Spinal cord (tissue), 10 donors: ENCODE measurements around the gene SHMT2. TPM values are rescaled to one million over a fixed set of nuclear protein-coding genes. Genes with fewer than 3 reads are reported as not detected.

ENCODE experiments used
- DNase-seq, 6 donors: peaks; one replicate each; pipeline versions ENCODE4 v3.0.0 to v3.0.0-alpha.2; 2013 to 2015; ENCODE audit warnings: low spot score in 6 of 6, low read depth in 4 of 6
- H3K27ac ChIP-seq: one replicate; pipeline ENCODE4 v1.5.1; 2013; ENCODE audit warnings: low read depth, low read length, control low read depth
- H3K27me3 ChIP-seq: one replicate; pipeline ENCODE4 v1.6.1; 2013; ENCODE audit warnings: low read length; ENCODE audit not compliant: control insufficient read depth, insufficient read depth
- H3K36me3 ChIP-seq: one replicate; pipeline ENCODE4 v1.6.1; 2013; ENCODE audit warnings: low read length; ENCODE audit not compliant: control insufficient read depth, insufficient read depth
- H3K4me1 ChIP-seq: one replicate; pipeline ENCODE4 v1.6.1; 2013; ENCODE audit warnings: low read length; ENCODE audit not compliant: control insufficient read depth, insufficient read depth
- H3K4me3 ChIP-seq: one replicate; pipeline ENCODE4 v1.5.1; 2013; ENCODE audit warnings: low read depth, low read length, control low read depth
- H3K9me3 ChIP-seq: one replicate; pipeline ENCODE4 v1.6.1; 2013; ENCODE audit warnings: low read length; ENCODE audit not compliant: control insufficient read depth, insufficient read depth
- WGBS: methylation state at CpG from one replicate; pipeline ENCODE4 v1.1.5; 2013; ENCODE audit warnings: missing lambda C conversion rate; ENCODE audit not compliant: insufficient coverage; 5-methylcytosine and 5-hydroxymethylcytosine counted together
- polyA plus RNA-seq, 2 donors: library from polyadenylated mRNA; unstranded; fragments of 120-200 nt; gene quantifications; one replicate each; pipeline ENCODE4 v1.2.1, GENCODE V29; 2013; ENCODE audit not compliant: insufficient read length in 2 of 2
- total RNA-seq, 2 donors: library from RNA; depleted of rRNA in 1 of 2; stranded (reverse); fragments of 120-200 nt in 1 of 2; fragments of >200 nt in 1 of 2; gene quantifications; one replicate each; pipeline versions ENCODE4 v1.2.3 to v1.2.4, GENCODE V29; 2013 to 2014
- donor health status: healthy.

The SHMT2 gene
- total and polyA plus RNA-seq, 4 donors, result 37.5 to 62.6 (median 57.8) TPM

DNA sequence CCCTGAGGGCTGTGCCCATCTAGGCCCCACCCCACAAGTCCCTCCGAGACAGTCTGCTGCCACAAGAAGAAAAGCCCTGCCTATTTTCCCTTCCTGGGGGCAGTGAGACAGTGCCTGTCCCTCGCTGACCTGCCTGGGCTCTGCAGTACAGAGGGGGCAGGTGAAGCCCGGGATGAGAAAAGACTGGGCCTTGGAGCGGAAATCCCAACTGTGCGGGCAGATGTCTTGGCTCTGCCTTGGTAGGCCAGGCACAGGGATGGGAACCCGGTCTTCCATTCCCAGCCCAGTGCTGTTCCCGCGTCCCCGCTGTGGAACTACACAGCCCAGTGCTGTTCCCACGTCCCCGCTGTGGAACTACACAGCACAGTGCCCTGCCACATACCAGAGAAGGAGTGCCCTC, 25.7 kb upstream of the SHMT2 start:
- 83% methylated on average over 11 of the region's 11 CpGs for WGBS
- H3K4me1 ChIP-seq, result peaks cover 6% of the 10 kb centered on the region
- no peak for DNase-seq
- H3K36me3 ChIP-seq, result peaks cover 97% of the 10 kb centered on the region
- no peak overlapping the region for H3K27ac ChIP-seq
- H3K4me3 ChIP-seq, result no peak overlapping the region
- H3K9me3 ChIP-seq, result no peaks in the 10 kb centered on the region
- H3K27me3 ChIP-seq, result no peaks in the 10 kb centered on the region

DNA sequence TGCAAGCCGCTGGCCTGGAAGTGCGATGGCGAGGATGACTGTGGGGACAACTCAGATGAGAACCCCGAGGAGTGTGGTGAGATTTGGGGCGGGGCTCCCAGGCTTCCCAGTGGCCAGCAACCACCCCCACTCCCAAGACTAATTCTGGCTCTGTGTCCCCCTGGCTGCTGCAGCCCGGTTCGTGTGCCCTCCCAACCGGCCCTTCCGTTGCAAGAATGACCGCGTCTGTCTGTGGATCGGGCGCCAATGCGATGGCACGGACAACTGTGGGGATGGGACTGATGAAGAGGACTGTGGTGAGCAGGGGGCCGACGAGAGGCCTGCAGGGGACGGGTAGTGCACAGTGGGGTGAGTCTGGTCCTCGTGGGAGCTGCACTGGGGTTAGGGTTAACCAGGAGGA, 25.1 kb upstream of the SHMT2 start:
- WGBS, result 92% methylated on average over 13 of the region's 19 CpGs
- no peaks in the 10 kb centered on the region for H3K27me3 ChIP-seq
- H3K27ac ChIP-seq, result no peak overlapping the region
- H3K9me3 ChIP-seq, result no peaks in the 10 kb centered on the region
- H3K4me1 ChIP-seq, result peaks cover 6% of the 10 kb centered on the region
- no peak overlapping the region for H3K4me3 ChIP-seq
- H3K36me3 ChIP-seq, result peaks cover 97% of the 10 kb centered on the region
- DNase-seq, result no peak

DNA sequence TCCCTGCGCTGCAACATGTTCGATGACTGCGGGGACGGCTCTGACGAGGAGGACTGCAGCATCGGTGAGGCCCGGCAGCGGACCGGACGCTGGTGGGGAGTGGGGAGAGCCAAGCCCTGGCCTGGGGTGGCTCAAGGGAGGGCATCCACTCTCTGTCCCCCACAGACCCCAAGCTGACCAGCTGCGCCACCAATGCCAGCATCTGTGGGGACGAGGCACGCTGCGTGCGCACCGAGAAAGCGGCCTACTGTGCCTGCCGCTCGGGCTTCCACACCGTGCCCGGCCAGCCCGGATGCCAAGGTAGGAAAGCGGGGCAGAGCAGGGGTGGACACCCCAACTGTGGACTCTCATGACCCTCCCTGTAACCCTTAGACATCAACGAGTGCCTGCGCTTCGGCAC, 24.3 kb upstream of the SHMT2 start:
- no peaks in the 10 kb centered on the region for H3K9me3 ChIP-seq
- no peak for DNase-seq
- H3K27me3 ChIP-seq, result no peaks in the 10 kb centered on the region
- no peak overlapping the region for H3K4me3 ChIP-seq
- H3K36me3 ChIP-seq, result peaks cover 97% of the 10 kb centered on the region
- no peak overlapping the region for H3K27ac ChIP-seq
- 96% methylated on average over 16 of the region's 26 CpGs for WGBS
- peaks cover 6% of the 10 kb centered on the region for H3K4me1 ChIP-seq

- Histone ChIP-seq H3K27ac (no peak overlapping the region), H3K9me3 (no peaks in the 10 kb centered on the region), H3K27me3 (no peaks in the 10 kb centered on the region), H3K4me3 (no peak overlapping the region), H3K4me1 (peaks cover 6% of the 10 kb centered on the region), H3K36me3 (peaks cover 97% of the 10 kb centered on the region)
- no peak for DNase-seq
- 100% methylated on average over 6 of the region's 7 CpGs for whole genome bisulfite sequencing
These were observed 23.6 kb upstream of the SHMT2 start for GRCh38 chr12:57205931-57206330.

GRCh38 chr12:57207731-57208630, 21.5 kb upstream of the SHMT2 start:
- peaks cover 97% of the 10 kb centered on the region for H3K36me3 ChIP-seq
- no peak overlapping the region for H3K4me3 ChIP-seq
- WGBS, result 77% methylated on average over 28 of the region's 29 CpGs
- no peak overlapping the region for H3K27ac ChIP-seq
- H3K4me1 ChIP-seq, result peaks cover 13% of the 10 kb centered on the region
- no peaks in the 10 kb centered on the region for H3K9me3 ChIP-seq
- no peaks in the 10 kb centered on the region for H3K27me3 ChIP-seq
- DNase-seq, result peak in 1 of 6 donors; percentile 71

DNA sequence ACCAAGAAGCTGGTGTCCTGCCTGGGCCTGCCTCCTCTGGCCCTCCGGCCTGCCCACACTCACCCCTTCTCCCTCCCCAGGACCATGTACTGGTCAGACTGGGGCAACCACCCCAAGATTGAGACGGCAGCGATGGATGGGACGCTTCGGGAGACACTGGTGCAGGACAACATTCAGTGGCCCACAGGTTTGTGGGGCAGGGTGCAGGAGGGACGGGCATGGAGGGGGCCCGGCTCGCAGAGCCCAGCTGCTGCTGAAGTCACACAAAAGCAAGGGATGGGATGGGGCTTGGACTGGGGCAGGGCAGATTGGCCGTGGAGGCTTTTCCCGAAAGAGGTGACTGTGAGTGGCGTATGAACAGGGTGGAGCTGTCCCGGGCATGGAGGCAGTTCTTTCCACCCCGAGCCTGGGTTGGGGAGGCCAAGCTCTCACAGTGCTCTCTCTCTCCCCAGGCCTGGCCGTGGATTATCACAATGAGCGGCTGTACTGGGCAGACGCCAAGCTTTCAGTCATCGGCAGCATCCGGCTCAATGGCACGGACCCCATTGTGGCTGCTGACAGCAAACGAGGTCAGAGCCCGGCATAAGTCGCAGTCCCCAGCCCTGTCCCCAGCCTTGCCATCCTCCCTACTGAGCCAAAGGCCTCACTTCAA, 20.8 kb upstream of the SHMT2 start:
- H3K36me3 ChIP-seq, result peaks cover 93% of the 10 kb centered on the region
- H3K27me3 ChIP-seq, result peaks cover under 1% of the 10 kb centered on the region
- DNase-seq, result peak in 1 of 6 donors; percentile 47
- H3K4me1 ChIP-seq, result peaks cover 19% of the 10 kb centered on the region
- H3K27ac ChIP-seq, result no peak overlapping the region
- no peak overlapping the region for H3K4me3 ChIP-seq
- H3K9me3 ChIP-seq, result no peaks in the 10 kb centered on the region
- WGBS, result 69% methylated on average over 21 of the region's 22 CpGs

GRCh38 chr12:57209916-57210315, 19.6 kb upstream of the SHMT2 start:
- Histone ChIP-seq H3K36me3 (peaks cover 84% of the 10 kb centered on the region), H3K4me3 (no peak overlapping the region), H3K4me1 (peaks cover 31% of the 10 kb centered on the region), H3K27ac (no peak overlapping the region), H3K9me3 (no peaks in the 10 kb centered on the region), H3K27me3 (peaks cover 12% of the 10 kb centered on the region)
- 92% methylated on average over 8 of the region's 8 CpGs for WGBS
- DNase-seq, result no peak

DNA sequence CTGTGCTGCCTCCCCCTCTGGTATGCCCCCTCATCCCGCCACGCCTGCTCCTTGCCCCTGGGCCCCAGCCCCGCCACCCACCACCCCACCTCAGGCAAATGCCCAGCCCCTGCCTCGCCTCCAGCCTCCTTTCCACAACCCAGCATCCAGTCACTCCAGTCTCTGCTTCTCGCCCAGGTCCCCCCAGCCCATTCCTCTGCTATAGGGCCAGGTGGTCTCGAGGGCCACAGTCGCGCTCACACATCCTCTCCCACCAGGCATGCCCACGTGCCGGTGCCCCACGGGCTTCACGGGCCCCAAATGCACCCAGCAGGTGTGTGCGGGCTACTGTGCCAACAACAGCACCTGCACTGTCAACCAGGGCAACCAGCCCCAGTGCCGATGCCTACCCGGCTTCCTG, 19.1 kb upstream of the SHMT2 start:
- Histone ChIP-seq H3K36me3 (peaks cover 79% of the 10 kb centered on the region), H3K27ac (no peak overlapping the region), H3K9me3 (no peaks in the 10 kb centered on the region)

GRCh38 chr12:57210926-57211692, 18.4 kb upstream of the SHMT2 start:
- H3K4me1 ChIP-seq, result peaks cover 43% of the 10 kb centered on the region
- H3K27me3 ChIP-seq, result peaks cover 24% of the 10 kb centered on the region
- 88% methylated on average over 14 of the region's 16 CpGs for WGBS
- no peak for DNase-seq
- no peaks in the 10 kb centered on the region for H3K9me3 ChIP-seq
- H3K27ac ChIP-seq, result no peak overlapping the region
- peaks cover 72% of the 10 kb centered on the region for H3K36me3 ChIP-seq
- H3K4me3 ChIP-seq, result no peak overlapping the region

More for the DNA sequence above, 19.1 kb upstream of the SHMT2 start:
- H3K4me3 ChIP-seq, result no peak overlapping the region
- 93% methylated on average over 15 of the region's 15 CpGs for WGBS
- peaks cover 36% of the 10 kb centered on the region for H3K4me1 ChIP-seq
- DNase-seq, result no peak
- H3K27me3 ChIP-seq, result peaks cover 18% of the 10 kb centered on the region
